ENCODE data around the gene CSMD2.

Gene CSMD2

GRCh38 chr1:34028381-34029055, 136.5 kb downstream of the CSMD2 start (continued):
- TF ChIP-seq PATZ1 (CRISPR knock-in tag; IDR thresholded peaks at IDR 0.05; ENCODE audit: borderline replicate concordance) (no peak), GLIS3 (CRISPR knock-in tag; IDR thresholded peaks at IDR 0.05) (no peak)

DNA sequence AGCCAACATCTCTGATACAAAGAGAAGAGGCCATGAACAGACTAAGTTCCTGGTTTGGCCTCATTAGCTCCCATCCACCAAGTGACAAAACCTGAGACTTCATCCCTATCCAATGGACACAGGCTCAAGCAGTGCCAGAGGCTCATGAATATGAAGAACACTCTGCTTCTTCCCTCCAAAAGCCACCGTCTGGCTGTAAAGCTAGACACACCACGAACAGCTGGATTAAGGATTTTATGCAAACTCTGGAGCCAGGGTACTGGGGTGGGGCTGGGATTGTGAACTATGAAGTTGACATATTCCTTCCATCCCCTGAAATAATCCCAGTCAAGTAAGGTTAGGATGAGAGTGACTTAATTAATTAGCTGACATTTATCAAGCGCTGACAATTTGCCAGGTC, 139.4 kb downstream of the CSMD2 start:
- TF ChIP-seq ZNF8 (CRISPR knock-in tag; IDR thresholded peaks at IDR 0.05) (no peak), TCF4 (CRISPR knock-in tag; IDR thresholded peaks at IDR 0.05; ENCODE audit: borderline replicate concordance) (no peak), ZNF565 (CRISPR knock-in tag; conservative IDR thresholded peaks at IDR 0.05; ENCODE audit: low read depth) (no peak), ARNTL (CRISPR knock-in tag; IDR thresholded peaks at IDR 0.05; ENCODE audit: borderline replicate concordance, low read depth) (no peak), CSRNP3 (CRISPR knock-in tag; IDR thresholded peaks at IDR 0.05) (no peak), SNAI2 (CRISPR knock-in tag; IDR thresholded peaks at IDR 0.05) (no peak), PATZ1 (CRISPR knock-in tag; IDR thresholded peaks at IDR 0.05; ENCODE audit: borderline replicate concordance) (no peak), PPARA (CRISPR knock-in tag; IDR thresholded peaks at IDR 0.05; ENCODE audit: borderline replicate concordance) (no peak), OSR1 (CRISPR knock-in tag; IDR thresholded peaks at IDR 0.05) (no peak), BACH2 (CRISPR knock-in tag; IDR thresholded peaks at IDR 0.05; ENCODE audit: borderline replicate concordance) (no peak), RARB (CRISPR knock-in tag; IDR thresholded peaks at IDR 0.05) (no peak), ZNF70 (CRISPR knock-in tag; IDR thresholded peaks at IDR 0.05) (no peak), GLIS3 (CRISPR knock-in tag; IDR thresholded peaks at IDR 0.05) (no peak)
- TF ChIP-seq, protein P1, sequence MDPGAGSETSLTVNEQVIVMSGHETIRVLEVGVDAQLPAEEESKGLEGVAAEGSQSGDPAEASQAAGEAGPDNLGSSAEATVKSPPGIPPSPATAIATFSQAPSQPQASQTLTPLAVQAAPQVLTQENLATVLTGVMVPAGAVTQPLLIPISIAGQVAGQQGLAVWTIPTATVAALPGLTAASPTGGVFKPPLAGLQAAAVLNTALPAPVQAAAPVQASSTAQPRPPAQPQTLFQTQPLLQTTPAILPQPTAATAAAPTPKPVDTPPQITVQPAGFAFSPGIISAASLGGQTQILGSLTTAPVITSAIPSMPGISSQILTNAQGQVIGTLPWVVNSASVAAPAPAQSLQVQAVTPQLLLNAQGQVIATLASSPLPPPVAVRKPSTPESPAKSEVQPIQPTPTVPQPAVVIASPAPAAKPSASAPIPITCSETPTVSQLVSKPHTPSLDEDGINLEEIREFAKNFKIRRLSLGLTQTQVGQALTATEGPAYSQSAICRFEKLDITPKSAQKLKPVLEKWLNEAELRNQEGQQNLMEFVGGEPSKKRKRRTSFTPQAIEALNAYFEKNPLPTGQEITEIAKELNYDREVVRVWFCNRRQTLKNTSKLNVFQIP (CRISPR knock-in tag; IDR thresholded peaks at IDR 0.05; ENCODE audit: borderline replicate concordance, low read depth), result no peak
- ATAC-seq, result no peak

GRCh38 chr1:34024485-34024884, 140.5 kb downstream of the CSMD2 start:
- TF ChIP-seq CSDC2 (CRISPR knock-in tag; IDR thresholded peaks at IDR 0.05) (no peak), ISL1 (CRISPR knock-in tag; IDR thresholded peaks at IDR 0.05) (no peak), ZNF565 (CRISPR knock-in tag; conservative IDR thresholded peaks at IDR 0.05; ENCODE audit: low read depth) (no peak), PATZ1 (CRISPR knock-in tag; IDR thresholded peaks at IDR 0.05; ENCODE audit: borderline replicate concordance) (no peak), ZFP3 (CRISPR knock-in tag; IDR thresholded peaks at IDR 0.05) (no peak), CREB5 (CRISPR knock-in tag; IDR thresholded peaks at IDR 0.05; ENCODE audit: low read depth) (no peak), ZC3H10 (CRISPR knock-in tag; IDR thresholded peaks at IDR 0.05) (no peak), TCF4 (CRISPR knock-in tag; IDR thresholded peaks at IDR 0.05; ENCODE audit: borderline replicate concordance) (no peak), BACH2 (CRISPR knock-in tag; IDR thresholded peaks at IDR 0.05; ENCODE audit: borderline replicate concordance) (no peak)
- TF ChIP-seq, protein P1 (CRISPR knock-in tag; IDR thresholded peaks at IDR 0.05; ENCODE audit: borderline replicate concordance, low read depth), result no peak
- ATAC-seq, result no peak

Data from SK-N-SH treated with all-trans-retinoic acid at 6 μM for 48 hours (cell line).